IPS-NIHi7 (cell line): Measurements from ENCODE around the gene MARK1.
A peak's percentile ranks its signal among the peaks of the same experiment; 100 is the strongest.
"Not testable (repeated sequence)": the region's sequence is repeated elsewhere in the genome, so short reads cannot be mapped to it uniquely, and the experiment has no call there.

ENCODE experiments used
- DNase-seq: peaks from one replicate; pipeline ENCODE4 v3.0.0; 2012; ENCODE audit warnings: mixed read lengths; ENCODE audit errors: extremely low spot score

MARK1 gene

GRCh38 chr1:220528679-220529501, 954 bp downstream of the MARK1 start:
- DNase-seq, result peak; percentile 35

GRCh38 chr1:220529521-220530020, 1.6 kb downstream of the MARK1 start:
- no peak for DNase-seq

GRCh38 chr1:220533504-220534109, 5.7 kb downstream of the MARK1 start:
- DNase-seq, result no peak

GRCh38 chr1:220544901-220545303, 17.0 kb downstream of the MARK1 start:
- peak; percentile 70 for DNase-seq

GRCh38 chr1:220550811-220551399, 23.0 kb downstream of the MARK1 start:
- no peak for DNase-seq

GRCh38 chr1:220551718-220552117, 23.8 kb downstream of the MARK1 start:
- DNase-seq, result no peak

GRCh38 chr1:220552672-220553260, 24.8 kb downstream of the MARK1 start:
- no peak for DNase-seq

GRCh38 chr1:220556641-220557040, 28.7 kb downstream of the MARK1 start:
- DNase-seq, result no peak

GRCh38 chr1:220563564-220563963, 35.6 kb downstream of the MARK1 start:
- DNase-seq, result no peak

- DNase-seq, result no peak
Observed at GRCh38 chr1:220564216-220564615, 36.3 kb downstream of the MARK1 start.

- DNase-seq, result peak; percentile 28
Observed at GRCh38 chr1:220565670-220566069, 37.7 kb downstream of the MARK1 start.

- no peak for DNase-seq
Observed at GRCh38 chr1:220566869-220567268, 38.9 kb downstream of the MARK1 start.

GRCh38 chr1:220572416-220572815, 44.5 kb downstream of the MARK1 start:
- no peak for DNase-seq

GRCh38 chr1:220573836-220574235, 45.9 kb downstream of the MARK1 start:
- no peak for DNase-seq

- no peak for DNase-seq
Observed at GRCh38 chr1:220575718-220576497, 48.0 kb downstream of the MARK1 start.

GRCh38 chr1:220577926-220578325, 50.0 kb downstream of the MARK1 start:
- no peak for DNase-seq

- DNase-seq, result no peak
Observed at GRCh38 chr1:220579317-220579716, 51.4 kb downstream of the MARK1 start.

- DNase-seq, result no peak
Observed at GRCh38 chr1:220592714-220593113, 64.8 kb downstream of the MARK1 start.

GRCh38 chr1:220594356-220594755, 66.4 kb downstream of the MARK1 start:
- DNase-seq, result no peak

GRCh38 chr1:220595179-220595578, 67.2 kb downstream of the MARK1 start:
- no peak for DNase-seq

GRCh38 chr1:220604926-220605325, 77.0 kb downstream of the MARK1 start:
- DNase-seq, result no peak

GRCh38 chr1:220605651-220606050, 77.7 kb downstream of the MARK1 start:
- not testable (repeated sequence) for DNase-seq
